Activated CD8-positive, alpha-beta memory T cell treated with anti-CD3 and anti-CD28 coated beads, Interleukin-2, amount 50 U/mL, for 48 hours (primary cell): ENCODE measurements around the gene KCTD1.
A peak's percentile ranks its signal among the peaks of the same experiment; 100 is the strongest.

Source experiments
- DNase-seq: peaks from one replicate; pipeline ENCODE4 v3.0.0-alpha.2; 2020

KCTD1 gene

GRCh38 chr18:26480897-26481795, 67.2 kb downstream of the KCTD1 start:
- DNase-seq = no peak

- no peak for DNase-seq
Observed at GRCh38 chr18:26479681-26480079, 68.7 kb downstream of the KCTD1 start.

- no peak for DNase-seq
Observed at GRCh38 chr18:26479065-26479680, 69.2 kb downstream of the KCTD1 start.

- no peak for DNase-seq
Observed at GRCh38 chr18:26477828-26478466, 70.4 kb downstream of the KCTD1 start.

- DNase-seq = no peak
Observed at GRCh38 chr18:26476697-26477096, 71.7 kb downstream of the KCTD1 start.

- DNase-seq = no peak
Observed at GRCh38 chr18:26474542-26474941, 73.8 kb downstream of the KCTD1 start.

GRCh38 chr18:26473672-26474071, 74.7 kb downstream of the KCTD1 start:
- DNase-seq = no peak

GRCh38 chr18:26471826-26472225, 76.5 kb downstream of the KCTD1 start:
- DNase-seq = no peak

- no peak for DNase-seq
Observed at GRCh38 chr18:26471027-26471426, 77.3 kb downstream of the KCTD1 start.

- no peak for DNase-seq
Observed at GRCh38 chr18:26470011-26470637, 78.2 kb downstream of the KCTD1 start.

GRCh38 chr18:26468931-26469340, 79.4 kb downstream of the KCTD1 start:
- peak; percentile 48 for DNase-seq

- no peak for DNase-seq
Observed at GRCh38 chr18:26466026-26466425, 82.3 kb downstream of the KCTD1 start.

GRCh38 chr18:26465431-26465830, 82.9 kb downstream of the KCTD1 start:
- DNase-seq = no peak

GRCh38 chr18:26464128-26465011, 84.0 kb downstream of the KCTD1 start:
- no peak for DNase-seq

- DNase-seq = no peak
Observed at GRCh38 chr18:26462355-26462754, 86.0 kb downstream of the KCTD1 start.

- no peak for DNase-seq
Observed at GRCh38 chr18:26461405-26461804, 86.9 kb downstream of the KCTD1 start.

GRCh38 chr18:26460449-26461091, 87.8 kb downstream of the KCTD1 start:
- no peak for DNase-seq

GRCh38 chr18:26459884-26460283, 88.5 kb downstream of the KCTD1 start:
- DNase-seq = no peak

GRCh38 chr18:26459340-26459739, 89.0 kb downstream of the KCTD1 start:
- DNase-seq = no peak

- DNase-seq = no peak
Observed at GRCh38 chr18:26458526-26459232, 89.7 kb downstream of the KCTD1 start.
